Endothelial cell of umbilical vein (primary cell): Measurements from ENCODE around the gene DLGAP4. TPM values are rescaled to one million over a fixed set of nuclear protein-coding genes. Genes with fewer than 3 reads are reported as not detected.

Experiments
- BruUV-seq: library from RNA; stranded (reverse); fragments of 400-500 nt; replicated peaks from 2 replicates; lab custom pipeline; 2021; lab: Mats Ljungman, UMichigan
- CTCF ChIA-PET: fragments of 300-600, 350-600 bp; sonication (Branson Sonifier 250); formaldehyde crosslinking; loops from one replicate; lab custom pipeline; 2021; ENCODE audit warnings: antibody characterized with exemption, inconsistent platforms; lab: Charles Lee
- POLR2A ChIA-PET: fragments of 300-600, 350-600 bp; sonication (Branson Sonifier 250); formaldehyde crosslinking; loops from one replicate; lab custom pipeline; 2021; ENCODE audit warnings: antibody characterized with exemption, inconsistent platforms; lab: Charles Lee
- DNase-seq: peaks from one replicate; pipeline ENCODE4 v3.0.0-alpha.2; 2011; ENCODE audit warnings: low read depth, low spot score
- FAIRE-seq: peaks from 2 replicates; lab custom pipeline; 2011; peaks lifted over from hg19 to GRCh38; lab: Jason Lieb, UNC
- H2AFZ ChIP-seq: 2 replicates; pipeline ENCODE4 v1.6.0; 2012; ENCODE audit warnings: low read depth, low read length, control low read depth, inconsistent platforms
- H3K27ac ChIP-seq: 2 replicates; pipeline ENCODE4 v1.5.1; 2011; ENCODE audit warnings: low read depth, mild to moderate bottlenecking, control low read depth, low read length, moderate library complexity; ENCODE audit not compliant: insufficient read depth
- H3K27me3 ChIP-seq, 2 experiments: 2 replicates each; pipeline versions ENCODE4 v1.6.0 to v1.6.1; 2011; ENCODE audit warnings: low read length in 2 of 2, mixed read lengths in 1 of 2; ENCODE audit not compliant: control insufficient read depth in 2 of 2, insufficient read depth in 2 of 2
- H3K36me3 ChIP-seq, 2 experiments: 2 replicates in 1 of 2; 3 replicates in 1 of 2; pipeline ENCODE4 v1.5.1; 2011; ENCODE audit warnings: low read length in 2 of 2, mild to moderate bottlenecking in 1 of 2, moderate library complexity in 1 of 2; ENCODE audit not compliant: control insufficient read depth in 2 of 2, insufficient read depth in 2 of 2; ENCODE audit errors: extremely low read depth in 1 of 2
- H3K4me1 ChIP-seq: 3 replicates; pipeline ENCODE4 v1.5.1; 2011; ENCODE audit warnings: mild to moderate bottlenecking, low read length; ENCODE audit not compliant: control insufficient read depth, insufficient read depth; ENCODE audit errors: extremely low read depth
- H3K4me2 ChIP-seq: 2 replicates; pipeline ENCODE4 v1.6.1; 2011; ENCODE audit warnings: low read length, control low read depth, mixed read lengths; ENCODE audit not compliant: insufficient read depth
- H3K4me3 ChIP-seq, 3 experiments: fragments of 200-600 bp in 1 of 3; sonication (generic), shearing (Covaris generic) in 1 of 3; replicated peaks in 1 of 3; 2 replicates each; pipeline ENCODE4 v1.5.1; 2011 to 2016; ENCODE audit warnings: control low read depth in 3 of 3, low read length in 3 of 3, mild to moderate bottlenecking in 2 of 3, inconsistent platforms in 1 of 3, low read depth in 1 of 3, moderate library complexity in 1 of 3; ENCODE audit not compliant: insufficient read depth in 1 of 3
- H3K79me2 ChIP-seq: 2 replicates; pipeline ENCODE4 v1.6.0; 2012; ENCODE audit warnings: low read length, inconsistent platforms; ENCODE audit not compliant: control insufficient read depth, insufficient read depth
- H3K9ac ChIP-seq: replicated peaks from 2 replicates; pipeline ENCODE3; 2011; ENCODE audit warnings: low read length, control low read depth; ENCODE audit not compliant: insufficient read depth; ENCODE audit errors: extremely low read depth
- H3K9me1 ChIP-seq: replicated peaks from 3 replicates; pipeline ENCODE4 v1.6.0; 2011; ENCODE audit warnings: mild to moderate bottlenecking, low read length; ENCODE audit not compliant: control insufficient read depth, insufficient read depth; ENCODE audit errors: extremely low read depth
- H3K9me3 ChIP-seq: replicated peaks from 2 replicates; pipeline ENCODE4 v1.5.1; 2012; ENCODE audit warnings: low read length, inconsistent platforms; ENCODE audit not compliant: control insufficient read depth, insufficient read depth
- H4K20me1 ChIP-seq: replicated peaks from 2 replicates; pipeline ENCODE3; 2011; ENCODE audit warnings: mild to moderate bottlenecking, low read length; ENCODE audit not compliant: control insufficient read depth, insufficient read depth; ENCODE audit errors: extremely low read depth
- EZH2 ChIP-seq: IDR thresholded peaks from 2 replicates; pipeline ENCODE4 v1.6.1; 2012; ENCODE audit warnings: borderline replicate concordance, low read depth, mild to moderate bottlenecking, moderate library complexity, low read length, inconsistent platforms; ENCODE audit not compliant: severe bottlenecking
- FOS ChIP-seq: IDR thresholded peaks from 2 replicates; pipeline ENCODE4 v1.6.1; 2011; ENCODE audit warnings: mild to moderate bottlenecking, low read length, moderate library complexity, borderline replicate concordance; ENCODE audit not compliant: insufficient read depth
- GATA2 ChIP-seq: IDR thresholded peaks from 2 replicates; pipeline ENCODE4 v1.7.0; 2011; ENCODE audit warnings: low read depth, mild to moderate bottlenecking, moderate library complexity, mixed read lengths, low read length; ENCODE audit not compliant: insufficient read length, insufficient read depth
- JUN ChIP-seq: IDR thresholded peaks from 2 replicates; pipeline ENCODE4 v1.6.1; 2011; ENCODE audit warnings: borderline replicate concordance, low read depth; ENCODE audit not compliant: insufficient read length, insufficient read depth
- MAX ChIP-seq: IDR thresholded peaks from 2 replicates; pipeline ENCODE4 v1.6.1; 2011; ENCODE audit not compliant: insufficient read depth, insufficient read length
- MYC ChIP-seq: IDR thresholded peaks from one replicate; pipeline ENCODE4 v1.6.1; 2011; ENCODE audit warnings: mild to moderate bottlenecking, low read depth, low read length
- POLR2A ChIP-seq: IDR thresholded peaks from 2 replicates; pipeline ENCODE4 v1.6.1; 2012; ENCODE audit warnings: low read depth, mild to moderate bottlenecking, control low read depth, low read length
- POLR2AphosphoS5 ChIP-seq: IDR thresholded peaks from 2 replicates; pipeline ENCODE4 v1.6.1; 2012; ENCODE audit warnings: low read depth, mild to moderate bottlenecking, control low read depth, low read length, moderate library complexity; ENCODE audit not compliant: insufficient read depth
- dilution Hi-C: fragments of 300-500 bp; cut with MboI; formaldehyde crosslinking; loops from one replicate; pipeline ENCODE4 v1.15.0; 2019; ENCODE audit warnings: low sequenced_read_pairs; ENCODE audit not compliant: extremely low pct_ligation_motif_present
- intact Hi-C: fragments of 100-400 bp; cut with micrococcal nuclease; formaldehyde crosslinking; loops from one replicate; pipeline ENCODE4 v1.10.0; 2022
- polyA plus RNA-seq, 4 experiments: library from polyadenylated mRNA; depleted of rRNA in 3 of 4; stranded (reverse) in 3 of 4; unstranded in 1 of 4; fragments of >200 nt; gene quantifications; 2 replicates each; pipeline versions ENCODE4 v1.2.1 to v1.2.3, GENCODE V29; 2011 to 2012; ENCODE audit warnings: missing spikeins in 1 of 4
- total RNA-seq: library from RNA; stranded (reverse); gene quantifications from 2 replicates; pipeline ENCODE4 v1.2.3, GENCODE V29; 2021
- TF ChIP-seq, protein P1 (sequence below), 2 donors: IDR thresholded peaks; 1 replicate in 1 of 2; 2 replicates in 1 of 2; pipeline ENCODE4 v1.5.1; 2011; ENCODE audit warnings: low read length in 2 of 2, mild to moderate bottlenecking in 2 of 2, moderate library complexity in 2 of 2, control low read depth in 1 of 2, inconsistent platforms in 1 of 2, low read depth in 1 of 2; ENCODE audit not compliant: insufficient read depth in 1 of 2; ENCODE audit errors: extremely low read depth in 1 of 2

Gene DLGAP4
- total and polyA plus RNA-seq, 2 donors (not counting 3 experiments of a cell fraction or from before 2014, with no cell fraction given), result 57.5 to 125 TPM

- no peak overlapping the region for H3K9ac ChIP-seq
- H3K27me3 ChIP-seq, result no peaks in the 10 kb centered on the region
- ChIA-PET CTCF (no interaction called here), POLR2A (no interaction called here)
- TF ChIP-seq EZH2, result no peak
- TF ChIP-seq POLR2AphosphoS5, result no peak
- TF ChIP-seq GATA2, result no peak
- TF ChIP-seq MAX, result no peak
- H3K27ac ChIP-seq, result no peak overlapping the region
- no peak overlapping the region for H2AFZ ChIP-seq
- no peaks in the 10 kb centered on the region for H4K20me1 ChIP-seq
- H3K4me1 ChIP-seq, result no peaks in the 10 kb centered on the region
- dilution Hi-C loops (no loop called here), intact Hi-C loops (no loop called here)
- no peak for DNase-seq
- H3K4me3 ChIP-seq, result no peak overlapping the region
- H3K9me3 ChIP-seq, result no peaks in the 10 kb centered on the region
- H3K79me2 ChIP-seq, result no peaks in the 10 kb centered on the region
- no peak for FAIRE-seq
- H3K36me3 ChIP-seq, result no peaks in the 10 kb centered on the region
- no peaks in the 10 kb centered on the region for H3K9me1 ChIP-seq
- no peak overlapping the region for H3K4me2 ChIP-seq
- BruUV-seq, result no TSS peak
Measured at GRCh38 chr20:36350439-36350838, 44.3 kb downstream of the DLGAP4 start.

DNA sequence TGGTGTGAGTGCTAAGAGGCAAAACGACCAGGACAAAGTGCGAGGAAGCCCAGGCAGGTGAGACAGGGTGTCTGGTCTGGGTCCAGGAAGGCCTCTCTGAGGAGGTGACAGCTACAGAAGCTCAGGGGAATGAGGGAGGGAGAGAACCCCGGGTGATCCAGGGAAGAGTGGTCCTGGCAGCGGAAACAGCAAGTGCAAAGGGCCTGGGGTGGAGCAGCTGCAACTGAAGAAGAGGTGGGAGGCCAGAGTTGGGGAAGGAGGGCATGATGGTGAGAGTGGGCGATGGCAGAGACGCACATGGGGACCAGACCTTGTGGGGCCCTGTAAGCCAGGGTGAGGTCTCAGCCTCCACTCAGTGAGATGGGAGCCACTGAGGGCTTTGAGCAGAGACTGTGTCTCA lies 45.8 kb downstream of the DLGAP4 start:
- DNase-seq (no peak), FAIRE-seq (no peak)
- intact Hi-C loops (no loop called here), dilution Hi-C loops (no loop called here)
- BruUV-seq, result no TSS peak
- no peaks in the 10 kb centered on the region for H3K27me3 ChIP-seq
- H4K20me1 ChIP-seq, result no peaks in the 10 kb centered on the region
- ChIA-PET CTCF (no interaction called here), POLR2A (no interaction called here)
- no peak for TF ChIP-seq FOS
- no peak for TF ChIP-seq POLR2AphosphoS5
- TF ChIP-seq MYC, result no peak
- no peak for TF ChIP-seq EZH2
- TF ChIP-seq, protein P1, sequence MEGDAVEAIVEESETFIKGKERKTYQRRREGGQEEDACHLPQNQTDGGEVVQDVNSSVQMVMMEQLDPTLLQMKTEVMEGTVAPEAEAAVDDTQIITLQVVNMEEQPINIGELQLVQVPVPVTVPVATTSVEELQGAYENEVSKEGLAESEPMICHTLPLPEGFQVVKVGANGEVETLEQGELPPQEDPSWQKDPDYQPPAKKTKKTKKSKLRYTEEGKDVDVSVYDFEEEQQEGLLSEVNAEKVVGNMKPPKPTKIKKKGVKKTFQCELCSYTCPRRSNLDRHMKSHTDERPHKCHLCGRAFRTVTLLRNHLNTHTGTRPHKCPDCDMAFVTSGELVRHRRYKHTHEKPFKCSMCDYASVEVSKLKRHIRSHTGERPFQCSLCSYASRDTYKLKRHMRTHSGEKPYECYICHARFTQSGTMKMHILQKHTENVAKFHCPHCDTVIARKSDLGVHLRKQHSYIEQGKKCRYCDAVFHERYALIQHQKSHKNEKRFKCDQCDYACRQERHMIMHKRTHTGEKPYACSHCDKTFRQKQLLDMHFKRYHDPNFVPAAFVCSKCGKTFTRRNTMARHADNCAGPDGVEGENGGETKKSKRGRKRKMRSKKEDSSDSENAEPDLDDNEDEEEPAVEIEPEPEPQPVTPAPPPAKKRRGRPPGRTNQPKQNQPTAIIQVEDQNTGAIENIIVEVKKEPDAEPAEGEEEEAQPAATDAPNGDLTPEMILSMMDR (IDR thresholded peaks at IDR 0.05; ENCODE audit: extremely low read depth in 1 of 2, insufficient read depth in 1 of 2, low read depth in 1 of 2, low read length in 2 of 2), result no peak
- TF ChIP-seq POLR2A, result no peak
- no peak for TF ChIP-seq MAX
- TF ChIP-seq JUN, result no peak
- no peak for TF ChIP-seq GATA2
- H2AFZ ChIP-seq, result no peak overlapping the region
- no peak overlapping the region for H3K4me2 ChIP-seq
- H3K4me1 ChIP-seq, result no peaks in the 10 kb centered on the region
- H3K36me3 ChIP-seq, result no peaks in the 10 kb centered on the region
- H3K9ac ChIP-seq, result no peak overlapping the region
- H3K79me2 ChIP-seq, result no peaks in the 10 kb centered on the region
- no peaks in the 10 kb centered on the region for H3K9me3 ChIP-seq
- H3K27ac ChIP-seq, result no peak overlapping the region
- H3K9me1 ChIP-seq, result no peaks in the 10 kb centered on the region
- H3K4me3 ChIP-seq, result no peak overlapping the region
